ENCODE data around the gene GPR35.

Gene GPR35

DNA sequence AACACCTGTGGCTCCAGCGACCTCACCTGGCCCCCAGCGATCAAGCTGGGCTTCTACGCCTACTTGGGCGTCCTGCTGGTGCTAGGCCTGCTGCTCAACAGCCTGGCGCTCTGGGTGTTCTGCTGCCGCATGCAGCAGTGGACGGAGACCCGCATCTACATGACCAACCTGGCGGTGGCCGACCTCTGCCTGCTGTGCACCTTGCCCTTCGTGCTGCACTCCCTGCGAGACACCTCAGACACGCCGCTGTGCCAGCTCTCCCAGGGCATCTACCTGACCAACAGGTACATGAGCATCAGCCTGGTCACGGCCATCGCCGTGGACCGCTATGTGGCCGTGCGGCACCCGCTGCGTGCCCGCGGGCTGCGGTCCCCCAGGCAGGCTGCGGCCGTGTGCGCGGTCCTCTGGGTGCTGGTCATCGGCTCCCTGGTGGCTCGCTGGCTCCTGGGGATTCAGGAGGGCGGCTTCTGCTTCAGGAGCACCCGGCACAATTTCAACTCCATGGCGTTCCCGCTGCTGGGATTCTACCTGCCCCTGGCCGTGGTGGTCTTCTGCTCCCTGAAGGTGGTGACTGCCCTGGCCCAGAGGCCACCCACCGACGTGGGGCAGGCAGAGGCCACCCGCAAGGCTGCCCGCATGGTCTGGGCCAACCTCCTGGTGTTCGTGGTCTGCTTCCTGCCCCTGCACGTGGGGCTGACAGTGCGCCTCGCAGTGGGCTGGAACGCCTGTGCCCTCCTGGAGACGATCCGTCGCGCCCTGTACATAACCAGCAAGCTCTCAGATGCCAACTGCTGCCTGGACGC is 4.9 kb downstream of the GPR35 start:
- no peak overlapping the region for H3K4me3 Mint-ChIP-seq
- no peaks in the 10 kb centered on the region for H3K27me3 Mint-ChIP-seq (ENCODE audit: low read depth)
- peaks cover 20% of the 10 kb centered on the region for H3K36me3 Mint-ChIP-seq (ENCODE audit: low read depth)
- H3K9me3 Mint-ChIP-seq, result peaks cover 29% of the 10 kb centered on the region
- no peak overlapping the region for H3K27ac Mint-ChIP-seq
- peaks cover 7% of the 10 kb centered on the region for H3K4me1 Mint-ChIP-seq (ENCODE audit: low read depth)

DNA sequence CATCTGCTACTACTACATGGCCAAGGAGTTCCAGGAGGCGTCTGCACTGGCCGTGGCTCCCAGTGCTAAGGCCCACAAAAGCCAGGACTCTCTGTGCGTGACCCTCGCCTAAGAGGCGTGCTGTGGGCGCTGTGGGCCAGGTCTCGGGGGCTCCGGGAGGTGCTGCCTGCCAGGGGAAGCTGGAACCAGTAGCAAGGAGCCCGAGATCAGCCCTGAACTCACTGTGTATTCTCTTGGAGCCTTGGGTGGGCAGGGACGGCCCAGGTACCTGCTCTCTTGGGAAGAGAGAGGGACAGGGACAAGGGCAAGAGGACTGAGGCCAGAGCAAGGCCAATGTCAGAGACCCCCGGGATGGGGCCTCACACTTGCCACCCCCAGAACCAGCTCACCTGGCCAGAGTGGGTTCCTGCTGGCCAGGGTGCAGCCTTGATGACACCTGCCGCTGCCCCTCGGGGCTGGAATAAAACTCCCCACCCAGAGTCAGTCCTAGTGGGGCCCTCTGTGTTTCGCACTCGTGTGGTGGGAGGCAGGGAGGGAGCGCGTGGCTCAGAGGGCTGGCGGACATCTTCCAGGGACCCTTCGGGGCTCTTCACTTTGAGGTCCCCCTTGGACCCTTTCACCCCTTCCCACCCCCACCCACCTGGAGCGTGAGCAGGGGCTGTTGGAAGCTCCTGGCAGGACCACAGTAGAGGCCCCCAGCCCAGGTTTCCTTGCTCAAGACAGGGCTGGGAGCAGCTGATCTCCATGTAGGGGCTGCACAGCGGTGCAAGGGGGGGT is 5.7 kb downstream of the GPR35 start:
- no peaks in the 10 kb centered on the region for H3K27me3 Mint-ChIP-seq (ENCODE audit: low read depth)
- no peak overlapping the region for H3K27ac Mint-ChIP-seq
- peaks cover 29% of the 10 kb centered on the region for H3K9me3 Mint-ChIP-seq
- peaks cover 3% of the 10 kb centered on the region for H3K4me1 Mint-ChIP-seq (ENCODE audit: low read depth)
- peaks cover 20% of the 10 kb centered on the region for H3K36me3 Mint-ChIP-seq (ENCODE audit: low read depth)
- H3K4me3 Mint-ChIP-seq, result no peak overlapping the region

DNA sequence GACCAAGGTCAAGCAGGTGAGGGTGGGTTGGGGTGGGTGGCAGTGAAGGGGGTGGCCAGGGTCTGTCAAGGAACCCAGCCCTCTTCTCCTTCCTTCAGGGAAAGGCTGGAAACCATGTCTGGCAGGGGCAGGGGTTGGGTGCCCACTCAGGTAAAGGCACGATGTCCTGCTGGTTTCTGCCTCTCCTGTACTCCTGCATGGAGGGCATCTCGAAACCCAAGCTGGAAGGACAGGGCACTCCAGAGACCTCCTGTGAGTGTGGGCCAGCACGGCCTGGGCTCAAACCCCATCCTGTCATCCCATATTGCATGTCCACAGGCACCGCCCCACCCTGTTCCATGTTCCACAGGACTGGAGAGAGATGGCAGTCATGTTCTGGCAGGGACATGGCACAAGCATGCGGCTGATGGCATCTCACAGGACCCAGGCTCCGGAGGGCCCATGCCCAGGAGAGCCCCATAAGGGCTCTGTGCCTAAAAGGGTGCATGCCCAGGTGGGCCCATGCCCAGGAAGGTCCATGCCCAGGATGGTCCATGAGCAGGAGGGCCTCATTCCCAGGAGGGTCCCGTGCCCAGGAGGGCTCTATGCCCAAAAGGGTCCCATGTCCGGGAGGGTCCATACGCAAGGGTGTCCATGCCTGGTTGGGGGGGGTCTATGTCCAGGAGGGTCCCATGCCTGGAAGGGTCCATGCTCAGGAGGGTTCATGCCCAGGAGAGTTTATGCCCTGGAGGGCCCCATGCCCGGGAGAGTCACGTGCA is 6.4 kb downstream of the GPR35 start:
- no peaks in the 10 kb centered on the region for H3K27me3 Mint-ChIP-seq (ENCODE audit: low read depth)
- peaks cover 20% of the 10 kb centered on the region for H3K36me3 Mint-ChIP-seq (ENCODE audit: low read depth)
- H3K9me3 Mint-ChIP-seq, result peaks cover 29% of the 10 kb centered on the region

DNA sequence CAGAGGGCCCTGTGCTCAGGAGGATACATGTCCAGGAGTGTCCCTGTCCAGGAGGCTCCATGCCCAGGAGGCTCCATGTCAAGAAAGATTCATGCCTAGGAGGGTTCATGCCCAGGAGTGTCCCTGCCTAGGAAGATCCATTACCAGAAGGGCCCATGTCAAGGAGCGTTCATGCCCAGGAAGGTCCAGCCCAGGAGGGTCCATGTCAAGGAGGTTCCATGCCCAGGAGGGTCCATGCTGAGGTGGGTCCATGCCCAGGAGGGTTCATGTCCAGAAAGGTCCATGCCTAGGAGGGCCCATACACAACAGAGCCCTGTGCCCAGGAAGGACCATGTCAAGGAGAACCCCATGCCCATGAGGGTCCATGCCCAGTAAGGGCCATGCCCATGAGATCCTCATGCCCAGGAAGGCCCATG is 7.0 kb downstream of the GPR35 start:
- Mint-ChIP-seq H3K36me3 (ENCODE audit: low read depth) (peaks cover 20% of the 10 kb centered on the region), H3K9me3 (peaks cover 29% of the 10 kb centered on the region), H3K27ac (no peak overlapping the region), H3K27me3 (ENCODE audit: low read depth) (no peaks in the 10 kb centered on the region), H3K4me1 (ENCODE audit: low read depth) (no peaks in the 10 kb centered on the region), H3K4me3 (no peak overlapping the region)

More for the DNA sequence above, 6.4 kb downstream of the GPR35 start:
- Mint-ChIP-seq H3K4me1 (ENCODE audit: low read depth) (peaks cover 2% of the 10 kb centered on the region), H3K4me3 (no peak overlapping the region), H3K27ac (no peak overlapping the region)

DNA sequence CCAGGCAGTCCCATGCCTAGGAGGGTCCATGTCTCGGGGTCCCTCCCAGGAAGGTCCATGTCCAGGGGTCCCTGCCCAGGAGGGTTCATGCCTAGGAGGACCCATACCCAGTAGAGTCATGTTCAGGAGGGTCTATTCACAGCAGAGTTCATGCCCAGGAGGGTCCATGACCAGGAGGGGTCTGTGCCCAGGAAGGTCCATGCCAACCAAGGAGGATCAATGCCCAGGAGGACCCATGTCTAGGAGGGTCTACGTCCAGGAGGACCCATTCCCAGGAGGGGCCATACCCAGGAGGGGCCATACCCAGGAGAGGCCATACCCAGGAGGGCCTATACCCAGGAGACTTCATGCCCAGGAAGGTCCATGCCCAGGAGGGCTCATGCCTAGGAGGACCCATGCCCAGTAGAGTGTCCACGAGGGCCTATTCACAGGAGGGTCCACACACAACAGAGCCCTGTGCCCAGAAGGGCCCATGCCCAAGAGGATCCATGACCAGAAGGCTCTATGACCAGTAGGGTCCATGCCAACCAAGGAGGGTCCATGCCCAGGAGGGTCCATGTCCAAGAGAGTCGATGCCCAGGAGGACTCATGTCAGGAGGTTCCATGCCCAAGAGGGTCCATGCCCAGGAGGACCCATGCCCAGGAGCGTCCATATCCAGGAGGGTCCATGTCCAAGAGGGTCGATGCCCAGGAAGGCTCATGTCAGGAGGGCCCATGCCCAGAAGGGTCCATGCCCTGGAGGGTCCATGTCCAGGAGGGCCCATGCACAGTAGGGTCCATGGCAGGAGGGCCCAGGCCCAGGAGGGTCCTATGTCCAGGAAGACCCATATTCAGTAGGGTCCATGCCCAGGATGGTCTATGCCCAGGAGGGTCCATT is 10.1 kb downstream of the GPR35 start:
- H3K36me3 Mint-ChIP-seq (ENCODE audit: low read depth), result peaks cover 20% of the 10 kb centered on the region
- peaks cover 3% of the 10 kb centered on the region for H3K27me3 Mint-ChIP-seq (ENCODE audit: low read depth)

DNA sequence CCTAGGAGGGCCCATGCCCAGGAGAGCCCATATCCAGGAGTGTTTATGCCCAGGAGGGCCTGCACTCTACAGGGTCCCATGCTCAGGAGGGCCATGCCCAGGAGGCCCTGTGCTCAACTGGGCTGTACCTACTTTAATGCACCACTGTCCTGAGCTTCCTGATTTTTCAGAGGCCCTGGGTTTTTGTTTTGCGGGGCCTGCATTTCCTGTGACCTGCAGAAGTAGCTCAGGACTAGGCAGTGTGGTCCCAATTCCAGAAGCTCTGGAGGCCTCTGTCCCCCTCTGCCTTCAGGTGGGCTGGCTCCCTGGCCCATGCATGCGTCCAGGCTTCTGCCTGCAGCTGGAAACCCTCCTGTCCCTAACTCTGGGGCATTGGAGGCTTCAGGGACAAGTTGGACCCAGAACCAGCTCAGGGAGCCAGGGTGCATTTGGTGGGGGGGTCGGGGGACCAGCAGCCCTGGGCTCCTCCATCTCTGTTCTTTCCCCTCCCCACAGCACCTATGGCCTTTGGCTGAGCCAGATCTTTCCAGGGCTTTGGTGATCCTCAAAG is 10.8 kb downstream of the GPR35 start:
- Mint-ChIP-seq H3K27me3 (ENCODE audit: low read depth) (peaks cover 3% of the 10 kb centered on the region), H3K27ac (no peak overlapping the region)

More for the DNA sequence above, 10.1 kb downstream of the GPR35 start:
- H3K27ac Mint-ChIP-seq, result no peak overlapping the region
- no peak overlapping the region for H3K4me3 Mint-ChIP-seq
- no peaks in the 10 kb centered on the region for H3K4me1 Mint-ChIP-seq (ENCODE audit: low read depth)
- H3K9me3 Mint-ChIP-seq, result peaks cover 29% of the 10 kb centered on the region

DNA sequence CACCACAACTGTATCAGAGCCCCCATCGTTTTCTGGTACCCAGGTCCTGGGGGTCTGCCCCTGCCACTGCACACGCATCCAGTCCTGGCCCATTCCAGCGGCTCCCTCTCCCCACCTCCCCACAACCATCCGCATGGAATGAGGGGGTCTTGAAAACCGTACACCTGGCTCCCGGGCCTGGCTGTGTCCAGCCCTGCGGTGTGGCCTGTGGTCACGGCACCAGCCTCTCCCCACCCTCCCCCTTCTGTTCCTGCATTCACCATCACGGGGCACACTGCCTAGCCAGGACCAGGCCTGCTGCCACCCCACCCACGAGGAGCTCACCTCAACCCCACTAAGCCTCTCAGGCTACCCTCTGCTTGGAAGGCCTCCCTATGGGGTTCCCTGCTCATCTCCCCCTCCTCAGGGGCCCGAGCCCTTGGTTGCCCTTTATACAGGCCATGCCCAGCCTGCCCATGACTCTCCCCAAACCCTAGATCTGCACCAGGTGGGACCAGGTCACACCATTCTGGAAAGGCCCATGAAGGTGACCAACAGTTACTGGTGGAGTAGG is 11.4 kb downstream of the GPR35 start:
- no peak overlapping the region for H3K27ac Mint-ChIP-seq
- H3K9me3 Mint-ChIP-seq, result peaks cover 29% of the 10 kb centered on the region
- no peaks in the 10 kb centered on the region for H3K4me1 Mint-ChIP-seq (ENCODE audit: low read depth)
- peaks cover 3% of the 10 kb centered on the region for H3K27me3 Mint-ChIP-seq (ENCODE audit: low read depth)
- H3K4me3 Mint-ChIP-seq, result no peak overlapping the region
- peaks cover 18% of the 10 kb centered on the region for H3K36me3 Mint-ChIP-seq (ENCODE audit: low read depth)

More for the DNA sequence above, 10.8 kb downstream of the GPR35 start:
- no peak overlapping the region for H3K4me3 Mint-ChIP-seq
- H3K36me3 Mint-ChIP-seq (ENCODE audit: low read depth), result peaks cover 20% of the 10 kb centered on the region
- H3K9me3 Mint-ChIP-seq, result peaks cover 29% of the 10 kb centered on the region
- no peaks in the 10 kb centered on the region for H3K4me1 Mint-ChIP-seq (ENCODE audit: low read depth)

DNA sequence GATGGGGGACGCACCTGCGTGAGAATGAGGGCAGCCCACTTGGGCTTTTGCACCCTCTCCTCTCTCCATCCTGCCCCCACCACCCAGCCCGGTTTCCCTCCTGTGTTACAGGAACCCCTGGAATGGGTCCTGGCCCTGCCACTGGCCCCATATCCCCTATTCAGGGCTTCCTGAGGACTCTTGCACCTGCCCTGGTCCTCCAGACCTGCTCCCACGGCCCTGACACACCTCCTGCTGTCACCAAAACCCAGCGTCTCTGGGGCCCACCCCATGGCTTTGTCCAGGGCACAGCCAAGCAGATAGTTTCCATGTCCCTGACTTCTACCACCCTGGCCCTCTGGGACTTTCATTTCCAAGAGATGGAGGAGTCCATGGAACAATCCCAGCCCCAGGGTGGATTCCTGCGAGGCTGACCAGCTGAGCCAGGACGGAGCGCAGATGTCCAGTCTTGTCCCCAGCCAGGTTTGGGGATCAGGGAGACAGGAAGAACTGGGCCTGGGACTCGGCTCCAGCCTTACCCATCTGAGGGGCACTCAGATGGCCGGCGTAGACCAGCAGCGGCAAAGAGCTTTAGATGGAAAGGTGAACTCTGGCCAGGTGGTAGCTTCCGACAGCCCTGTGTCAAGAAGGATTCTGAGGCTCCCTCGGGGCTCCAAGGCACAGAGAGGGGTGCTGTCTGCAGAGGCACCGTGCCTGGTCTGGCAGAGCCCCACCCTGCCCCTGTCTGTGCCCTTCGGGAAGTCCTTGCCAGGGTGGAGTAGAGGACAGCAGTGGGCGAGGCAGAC is 12.0 kb downstream of the GPR35 start:
- peaks cover 13% of the 10 kb centered on the region for H3K36me3 Mint-ChIP-seq (ENCODE audit: low read depth)

DNA sequence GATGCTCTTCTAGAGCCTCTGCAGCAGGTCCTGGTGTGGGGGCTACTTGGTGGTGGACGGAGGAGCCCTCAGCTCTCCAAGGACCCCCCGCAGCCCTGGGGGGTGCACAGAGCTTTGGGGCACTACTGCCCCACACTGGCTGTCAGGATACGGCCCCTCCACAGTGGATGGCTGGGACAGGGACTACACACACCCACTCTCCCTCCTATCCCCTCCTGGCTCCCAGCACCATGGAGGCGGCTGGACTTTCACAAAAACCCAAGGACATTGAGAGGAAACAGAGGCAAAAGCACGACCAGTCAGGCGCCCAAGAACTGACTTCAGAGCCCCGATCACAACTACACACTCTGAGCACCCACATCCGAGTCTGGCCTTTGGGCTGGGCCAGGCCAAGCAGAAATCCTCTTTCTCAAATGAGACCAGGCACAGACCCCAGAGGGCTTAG is 12.6 kb downstream of the GPR35 start:
- H3K27me3 Mint-ChIP-seq (ENCODE audit: low read depth), result peaks cover 3% of the 10 kb centered on the region
- H3K9me3 Mint-ChIP-seq, result peaks cover 22% of the 10 kb centered on the region
- peaks cover 7% of the 10 kb centered on the region for H3K36me3 Mint-ChIP-seq (ENCODE audit: low read depth)
- H3K4me3 Mint-ChIP-seq, result no peak overlapping the region
- no peak overlapping the region for H3K27ac Mint-ChIP-seq
- no peaks in the 10 kb centered on the region for H3K4me1 Mint-ChIP-seq (ENCODE audit: low read depth)

More for the DNA sequence above, 12.0 kb downstream of the GPR35 start:
- peaks cover 28% of the 10 kb centered on the region for H3K9me3 Mint-ChIP-seq
- no peaks in the 10 kb centered on the region for H3K4me1 Mint-ChIP-seq (ENCODE audit: low read depth)
- H3K27me3 Mint-ChIP-seq (ENCODE audit: low read depth), result peaks cover 3% of the 10 kb centered on the region
- H3K4me3 Mint-ChIP-seq, result no peak overlapping the region
- no peak overlapping the region for H3K27ac Mint-ChIP-seq

DNA sequence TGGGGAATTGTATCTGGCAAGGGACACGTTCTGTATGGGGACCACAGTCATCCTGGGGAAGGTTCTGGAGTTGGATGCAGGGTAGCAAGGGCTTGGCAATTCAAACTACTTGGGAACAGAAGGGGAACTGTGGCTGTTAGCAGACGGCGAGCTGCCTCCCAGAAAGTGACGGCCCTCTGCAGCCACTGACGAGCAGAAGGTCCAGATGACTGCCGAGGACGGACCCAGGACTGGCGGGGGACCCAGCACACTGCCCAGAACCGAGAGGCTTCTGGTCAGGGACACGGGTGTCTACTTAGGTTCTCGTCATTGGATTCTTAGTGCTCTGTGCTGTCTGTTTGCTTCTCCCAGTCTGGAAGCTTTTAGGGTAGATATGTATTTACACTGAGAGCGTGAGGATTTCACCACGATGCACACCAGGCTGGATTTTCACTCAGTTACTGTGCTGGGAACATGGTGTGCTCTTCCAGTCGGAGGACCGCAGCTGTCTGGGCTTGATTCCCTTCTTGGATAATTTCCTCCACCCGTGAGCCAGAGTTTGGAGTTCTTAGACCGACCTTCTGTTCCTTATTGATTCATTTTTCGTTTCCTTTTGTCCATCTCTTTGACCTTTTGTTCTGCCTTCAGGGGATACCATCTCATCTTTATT is 13.4 kb downstream of the GPR35 start:
- no peak overlapping the region for H3K27ac Mint-ChIP-seq
- H3K9me3 Mint-ChIP-seq, result peaks cover 15% of the 10 kb centered on the region
- no peaks in the 10 kb centered on the region for H3K36me3 Mint-ChIP-seq (ENCODE audit: low read depth)
- H3K27me3 Mint-ChIP-seq (ENCODE audit: low read depth), result peaks cover 3% of the 10 kb centered on the region
- H3K4me1 Mint-ChIP-seq (ENCODE audit: low read depth), result no peaks in the 10 kb centered on the region
- H3K4me3 Mint-ChIP-seq, result no peak overlapping the region

DNA sequence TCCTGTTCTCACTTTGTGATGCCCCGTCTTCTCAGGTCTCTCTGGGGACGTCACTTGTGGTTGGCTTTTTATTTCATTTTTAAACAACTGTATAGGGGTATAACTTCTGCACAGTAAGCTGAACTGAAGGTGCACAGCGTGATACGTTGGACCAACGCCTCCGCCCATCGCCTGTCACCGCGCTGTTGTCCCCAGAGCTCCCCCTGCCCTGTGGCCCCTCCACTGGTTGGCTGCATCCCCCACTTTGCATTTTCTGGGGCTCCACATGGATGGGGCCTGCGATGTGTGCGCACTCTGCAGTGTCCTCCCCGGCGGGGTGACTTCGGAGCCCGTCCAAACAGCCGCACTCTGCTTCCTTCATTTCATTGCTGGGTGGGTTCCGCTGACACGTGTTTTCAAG is 14.3 kb downstream of the GPR35 start:
- Mint-ChIP-seq H3K27ac (no peak overlapping the region), H3K9me3 (peaks cover 6% of the 10 kb centered on the region), H3K36me3 (ENCODE audit: low read depth) (no peaks in the 10 kb centered on the region), H3K4me3 (no peak overlapping the region), H3K27me3 (ENCODE audit: low read depth) (peaks cover 3% of the 10 kb centered on the region), H3K4me1 (ENCODE audit: low read depth) (no peaks in the 10 kb centered on the region)

DNA sequence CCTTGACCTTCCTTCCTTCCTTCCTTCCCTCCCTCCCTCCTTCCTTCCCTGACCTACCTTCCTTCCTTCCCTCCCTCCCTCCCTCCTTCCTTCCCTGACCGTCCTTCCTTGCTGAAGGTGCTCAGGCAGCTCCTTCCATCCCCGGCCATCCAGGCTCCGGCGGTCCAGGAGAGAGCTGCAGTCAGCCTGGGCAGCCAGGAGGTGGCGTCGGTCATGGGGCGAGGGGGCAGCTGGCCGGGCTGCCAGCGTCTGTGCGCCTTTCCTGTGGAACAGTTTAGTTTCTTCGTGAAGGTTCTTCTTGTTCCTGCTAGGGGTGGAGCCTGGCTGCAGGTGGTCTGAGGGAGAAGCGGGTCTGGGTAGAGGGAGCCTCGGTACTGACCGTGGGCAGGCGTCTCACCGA is 15.7 kb downstream of the GPR35 start:
- H3K27me3 Mint-ChIP-seq (ENCODE audit: low read depth), result peaks cover 3% of the 10 kb centered on the region
- H3K36me3 Mint-ChIP-seq (ENCODE audit: low read depth), result no peaks in the 10 kb centered on the region
- H3K27ac Mint-ChIP-seq, result no peak overlapping the region
- no peak overlapping the region for H3K4me3 Mint-ChIP-seq
- peaks cover 1% of the 10 kb centered on the region for H3K4me1 Mint-ChIP-seq (ENCODE audit: low read depth)
- no peaks in the 10 kb centered on the region for H3K9me3 Mint-ChIP-seq

Data from T-helper 1 cell treated with Interleukin-12 subunit alpha and Interleukin-12 subunit beta and Interleukin-4 antibody, amounts not matched to agents 30 μg/mL and 1 μg/mL, for 36 hours (primary cell).